Neural cell (in vitro differentiated cells): ENCODE data around the gene GAB2.

Experiments
- EP300 ChIP-seq: fragments of 450-650 bp; conservative IDR thresholded peaks from 2 replicates; pipeline ENCODE4 v1.6.1; 2014; ENCODE audit warnings: antibody characterized with exemption, mild to moderate bottlenecking, moderate library complexity; ENCODE audit not compliant: poor library complexity, severe bottlenecking
- EZH2 ChIP-seq: fragments of 200-600, 300-800 bp; shearing (Covaris generic), sonication (generic); IDR thresholded peaks from 2 replicates; pipeline ENCODE4 v1.6.1; 2014; ENCODE audit warnings: antibody characterized with exemption, low read length, borderline replicate concordance, mild to moderate bottlenecking; ENCODE audit not compliant: insufficient read depth, poor library complexity, severe bottlenecking
- POLR2AphosphoS5 ChIP-seq: IDR thresholded peaks from 2 replicates; pipeline ENCODE4 v1.6.1; 2012
- RAD21 ChIP-seq: fragments of 450-650 bp; conservative IDR thresholded peaks from 2 replicates; pipeline ENCODE4 v1.6.1; 2014; ENCODE audit warnings: antibody characterized with exemption, mild to moderate bottlenecking, moderate library complexity
- SMC3 ChIP-seq: fragments of 450-650 bp; conservative IDR thresholded peaks from 2 replicates; pipeline ENCODE4 v1.6.1; 2014; ENCODE audit warnings: antibody characterized with exemption, mild to moderate bottlenecking, moderate library complexity; ENCODE audit not compliant: poor library complexity
- TAF1 ChIP-seq: IDR thresholded peaks from 2 replicates; pipeline ENCODE4 v1.6.1; 2012; ENCODE audit warnings: low read depth
- TF ChIP-seq, protein P1 (sequence below): fragments of 450-650 bp; IDR thresholded peaks from 2 replicates; pipeline ENCODE4 v1.5.1; 2014; ENCODE audit warnings: antibody characterized with exemption, mild to moderate bottlenecking, moderate library complexity; ENCODE audit not compliant: poor library complexity, severe bottlenecking
- TF ChIP-seq, protein P2 (sequence below): IDR thresholded peaks from 2 replicates; pipeline ENCODE4 v1.6.1; 2012; ENCODE audit warnings: borderline replicate concordance

DNA sequence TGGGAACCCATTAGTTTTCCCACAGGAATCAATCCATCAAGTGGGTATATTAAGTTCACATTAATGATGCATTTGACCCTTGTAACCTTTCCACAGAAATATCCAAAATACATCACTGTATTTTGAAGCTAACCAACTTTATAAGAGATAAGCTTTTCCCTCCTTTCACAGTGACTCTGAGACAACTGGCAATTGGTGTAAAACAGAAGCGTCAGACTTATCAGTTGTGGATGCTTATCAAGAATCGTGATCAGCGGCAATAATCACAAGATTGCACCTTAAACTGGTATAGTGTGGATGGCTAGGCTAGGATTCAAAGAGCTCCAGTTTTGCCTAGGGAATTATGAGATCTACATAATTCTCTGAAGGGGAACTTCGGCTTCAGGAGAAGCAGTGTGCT is 155.8 kb downstream of the GAB2 start:
- TF ChIP-seq POLR2AphosphoS5 (no peak), EZH2 (no peak), SMC3 (no peak), EP300 (no peak), TAF1 (no peak), RAD21 (no peak)
- TF ChIP-seq, protein P1, sequence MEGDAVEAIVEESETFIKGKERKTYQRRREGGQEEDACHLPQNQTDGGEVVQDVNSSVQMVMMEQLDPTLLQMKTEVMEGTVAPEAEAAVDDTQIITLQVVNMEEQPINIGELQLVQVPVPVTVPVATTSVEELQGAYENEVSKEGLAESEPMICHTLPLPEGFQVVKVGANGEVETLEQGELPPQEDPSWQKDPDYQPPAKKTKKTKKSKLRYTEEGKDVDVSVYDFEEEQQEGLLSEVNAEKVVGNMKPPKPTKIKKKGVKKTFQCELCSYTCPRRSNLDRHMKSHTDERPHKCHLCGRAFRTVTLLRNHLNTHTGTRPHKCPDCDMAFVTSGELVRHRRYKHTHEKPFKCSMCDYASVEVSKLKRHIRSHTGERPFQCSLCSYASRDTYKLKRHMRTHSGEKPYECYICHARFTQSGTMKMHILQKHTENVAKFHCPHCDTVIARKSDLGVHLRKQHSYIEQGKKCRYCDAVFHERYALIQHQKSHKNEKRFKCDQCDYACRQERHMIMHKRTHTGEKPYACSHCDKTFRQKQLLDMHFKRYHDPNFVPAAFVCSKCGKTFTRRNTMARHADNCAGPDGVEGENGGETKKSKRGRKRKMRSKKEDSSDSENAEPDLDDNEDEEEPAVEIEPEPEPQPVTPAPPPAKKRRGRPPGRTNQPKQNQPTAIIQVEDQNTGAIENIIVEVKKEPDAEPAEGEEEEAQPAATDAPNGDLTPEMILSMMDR, result no peak
- TF ChIP-seq, protein P2, sequence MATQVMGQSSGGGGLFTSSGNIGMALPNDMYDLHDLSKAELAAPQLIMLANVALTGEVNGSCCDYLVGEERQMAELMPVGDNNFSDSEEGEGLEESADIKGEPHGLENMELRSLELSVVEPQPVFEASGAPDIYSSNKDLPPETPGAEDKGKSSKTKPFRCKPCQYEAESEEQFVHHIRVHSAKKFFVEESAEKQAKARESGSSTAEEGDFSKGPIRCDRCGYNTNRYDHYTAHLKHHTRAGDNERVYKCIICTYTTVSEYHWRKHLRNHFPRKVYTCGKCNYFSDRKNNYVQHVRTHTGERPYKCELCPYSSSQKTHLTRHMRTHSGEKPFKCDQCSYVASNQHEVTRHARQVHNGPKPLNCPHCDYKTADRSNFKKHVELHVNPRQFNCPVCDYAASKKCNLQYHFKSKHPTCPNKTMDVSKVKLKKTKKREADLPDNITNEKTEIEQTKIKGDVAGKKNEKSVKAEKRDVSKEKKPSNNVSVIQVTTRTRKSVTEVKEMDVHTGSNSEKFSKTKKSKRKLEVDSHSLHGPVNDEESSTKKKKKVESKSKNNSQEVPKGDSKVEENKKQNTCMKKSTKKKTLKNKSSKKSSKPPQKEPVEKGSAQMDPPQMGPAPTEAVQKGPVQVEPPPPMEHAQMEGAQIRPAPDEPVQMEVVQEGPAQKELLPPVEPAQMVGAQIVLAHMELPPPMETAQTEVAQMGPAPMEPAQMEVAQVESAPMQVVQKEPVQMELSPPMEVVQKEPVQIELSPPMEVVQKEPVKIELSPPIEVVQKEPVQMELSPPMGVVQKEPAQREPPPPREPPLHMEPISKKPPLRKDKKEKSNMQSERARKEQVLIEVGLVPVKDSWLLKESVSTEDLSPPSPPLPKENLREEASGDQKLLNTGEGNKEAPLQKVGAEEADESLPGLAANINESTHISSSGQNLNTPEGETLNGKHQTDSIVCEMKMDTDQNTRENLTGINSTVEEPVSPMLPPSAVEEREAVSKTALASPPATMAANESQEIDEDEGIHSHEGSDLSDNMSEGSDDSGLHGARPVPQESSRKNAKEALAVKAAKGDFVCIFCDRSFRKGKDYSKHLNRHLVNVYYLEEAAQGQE, result no peak
